NCI-H1417 treated with DMSO at 0.1 percent for 48 hours (cell line): Measurements from ENCODE around the gene CHD9.

Source experiments
- DNase-seq: peaks from one replicate; lab custom pipeline; 2025; lab: John Stamatoyannopoulos, UW

Gene CHD9

DNA sequence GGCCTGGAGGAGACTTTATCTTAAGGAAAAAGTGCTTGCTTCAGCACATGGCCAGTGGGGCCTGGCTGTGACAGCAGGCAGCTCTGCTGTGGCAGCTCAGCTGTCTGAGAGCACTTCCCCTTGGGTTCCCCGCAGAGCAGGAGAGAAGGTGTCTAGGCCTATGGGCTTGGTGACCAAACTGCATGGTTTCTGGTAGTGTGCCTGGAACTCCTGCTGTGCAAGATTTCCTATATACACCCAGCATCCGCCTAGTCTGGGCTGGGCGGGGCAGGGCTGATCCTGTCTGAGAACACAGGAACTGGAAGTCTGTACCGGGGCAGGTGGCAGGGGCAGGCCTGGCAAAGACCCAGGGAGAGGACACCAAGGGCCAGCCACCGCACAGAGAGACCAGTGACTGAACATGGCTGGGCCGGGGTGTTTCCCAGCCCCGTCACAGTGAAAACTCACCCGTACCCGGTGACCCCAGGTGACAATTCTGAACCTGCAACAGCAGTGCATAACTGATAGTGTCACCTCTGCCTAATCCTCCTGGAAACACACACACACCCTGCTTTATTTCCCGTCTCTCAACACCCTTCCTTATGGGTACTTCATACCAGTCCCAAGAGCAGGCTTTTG, 39.3 kb downstream of the CHD9 start:
- no peak for DNase-seq

DNA sequence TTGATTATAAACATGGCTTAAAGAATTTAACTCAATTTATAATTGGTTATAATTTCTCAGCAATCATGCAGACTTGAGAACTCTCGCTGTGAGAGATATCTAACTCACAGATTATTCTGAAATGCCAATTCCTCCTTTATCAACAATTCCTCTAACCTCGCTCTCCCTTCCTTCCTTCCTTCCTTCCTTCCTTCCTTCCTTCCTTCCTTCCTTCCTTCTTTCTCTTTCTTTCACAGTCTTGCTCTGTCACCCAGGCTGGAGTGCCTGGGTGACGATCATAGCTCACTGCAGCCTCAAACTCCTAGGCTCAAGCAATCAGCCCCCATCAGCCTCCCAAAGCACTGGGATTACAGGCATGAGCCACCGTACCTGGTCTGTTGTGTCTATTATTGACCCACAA, 42.4 kb downstream of the CHD9 start:
- no peak for DNase-seq

DNA sequence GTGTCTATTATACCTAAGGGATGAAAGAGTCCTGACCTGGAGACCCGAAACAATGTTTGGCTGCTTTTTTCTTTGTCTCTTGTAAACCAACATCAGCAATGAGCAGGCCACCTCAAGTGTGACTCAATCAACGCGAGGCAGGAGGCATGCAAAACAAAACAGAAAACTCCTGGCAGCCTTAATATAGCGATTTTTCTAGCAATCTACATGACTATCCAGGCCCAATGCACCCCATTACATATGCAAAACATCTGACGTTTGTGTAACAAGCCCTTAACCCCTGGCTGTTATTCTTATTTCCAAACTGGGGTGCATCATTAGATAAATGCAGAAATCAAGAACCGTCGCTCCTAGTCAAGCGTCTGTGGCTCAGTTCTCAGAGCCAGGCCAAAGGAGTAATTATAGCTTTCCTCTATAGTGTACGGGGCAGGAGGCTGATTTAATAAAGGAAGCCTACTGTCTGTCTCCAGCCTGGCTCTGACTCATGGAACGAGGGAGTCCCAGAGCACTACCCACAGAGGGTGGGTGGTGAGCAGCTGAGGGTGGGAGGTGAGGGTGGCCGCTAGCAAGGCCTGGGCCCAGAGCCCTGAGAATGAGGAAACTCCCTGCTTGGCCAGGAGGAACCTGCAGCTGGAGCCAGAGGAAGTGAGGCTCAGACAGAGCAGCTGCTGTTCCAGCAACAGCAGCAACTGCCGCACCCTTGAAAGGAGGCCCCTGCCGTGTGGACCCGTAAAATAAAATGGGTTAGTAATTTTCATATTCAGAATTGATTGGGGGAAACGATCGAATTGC, 43.9 kb downstream of the CHD9 start:
- peak; percentile 43 for DNase-seq

DNA sequence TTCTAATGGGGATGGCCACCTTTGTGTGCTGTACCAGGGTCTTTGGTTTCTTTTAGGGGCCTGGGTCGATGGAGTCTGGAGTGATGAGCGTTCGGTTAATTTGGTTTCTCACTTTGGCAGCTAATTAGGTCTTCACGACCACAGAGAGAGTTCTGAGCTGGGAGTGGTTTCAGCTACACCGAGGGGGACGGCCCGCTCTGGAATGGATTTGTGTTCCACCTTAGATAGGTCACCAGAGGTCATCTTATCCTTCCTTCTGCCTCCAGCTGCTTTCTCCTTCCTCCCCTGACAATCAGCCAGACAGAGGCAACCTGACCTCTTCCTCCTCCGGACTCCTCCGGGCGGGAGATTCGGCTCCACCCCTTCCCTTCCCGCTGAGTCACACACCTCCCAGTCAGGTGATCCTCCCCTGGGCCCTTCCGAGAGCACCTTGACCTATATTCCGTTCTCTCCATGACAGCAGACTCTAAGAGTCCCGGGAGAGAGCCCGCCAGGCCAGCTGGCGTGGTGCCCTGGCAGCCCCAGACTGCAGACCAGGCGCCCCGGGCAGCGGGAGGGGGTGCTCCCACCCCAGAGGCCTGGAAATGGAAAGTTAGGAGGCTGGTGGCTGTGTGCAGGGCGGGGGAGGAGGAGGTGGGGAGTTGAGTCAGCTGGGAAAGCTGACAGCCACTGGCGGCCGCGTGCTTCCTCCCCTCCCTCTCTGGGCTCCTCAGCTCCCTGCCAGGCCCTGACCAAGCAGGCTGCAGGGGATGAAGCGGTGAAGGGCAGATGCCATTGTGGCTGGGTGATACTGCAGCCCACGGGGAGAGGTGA, 44.7 kb downstream of the CHD9 start:
- peak; percentile 56 for DNase-seq

DNA sequence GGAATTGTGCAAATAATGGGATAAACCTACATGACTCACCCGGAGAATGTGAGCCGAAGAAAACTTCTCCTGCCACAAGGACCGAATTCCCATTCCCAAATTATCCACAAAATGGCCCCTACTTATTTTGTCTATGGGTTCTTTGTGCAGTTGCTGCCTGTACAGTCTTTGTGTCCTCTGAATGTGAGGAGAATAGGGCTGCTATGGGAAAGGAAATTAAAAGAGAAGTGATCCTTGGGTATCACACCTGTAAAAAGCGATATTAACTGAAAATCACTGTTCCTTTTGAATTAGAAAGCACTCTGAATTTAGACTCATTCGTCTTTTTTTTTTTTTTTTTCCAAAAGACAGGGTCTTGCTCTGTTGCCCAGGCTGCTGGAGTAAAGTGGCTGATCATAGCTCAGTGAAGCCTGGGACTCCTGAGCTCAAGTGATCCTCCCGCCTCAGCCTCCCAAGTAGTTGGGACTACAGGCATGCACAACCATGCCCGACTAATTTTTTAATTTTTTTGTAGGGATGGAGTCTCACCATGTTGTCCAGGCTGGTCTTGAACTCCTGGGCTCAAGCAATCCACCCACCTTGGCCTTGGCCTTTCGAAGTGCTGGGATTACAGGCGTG, 45.4 kb downstream of the CHD9 start:
- DNase-seq = no peak

DNA sequence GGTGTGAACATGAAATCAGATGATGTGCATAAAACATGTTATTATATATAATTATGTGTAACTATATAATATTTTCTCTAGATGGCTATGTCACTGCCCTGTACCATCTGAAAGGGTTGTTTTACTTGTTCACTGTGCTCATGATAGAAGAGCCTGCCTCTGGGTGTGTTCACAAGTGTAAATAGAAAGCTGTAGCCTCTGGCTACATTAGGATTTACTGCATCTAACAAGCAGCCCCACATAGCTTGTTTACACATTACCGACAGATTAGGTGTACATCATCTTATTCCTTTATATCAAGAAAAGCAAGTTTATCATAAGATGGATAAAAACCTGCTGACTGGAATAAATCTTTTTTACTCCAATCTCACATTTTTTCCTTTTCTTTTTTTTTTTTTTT, 46.1 kb downstream of the CHD9 start:
- DNase-seq = peak; percentile 7

DNA sequence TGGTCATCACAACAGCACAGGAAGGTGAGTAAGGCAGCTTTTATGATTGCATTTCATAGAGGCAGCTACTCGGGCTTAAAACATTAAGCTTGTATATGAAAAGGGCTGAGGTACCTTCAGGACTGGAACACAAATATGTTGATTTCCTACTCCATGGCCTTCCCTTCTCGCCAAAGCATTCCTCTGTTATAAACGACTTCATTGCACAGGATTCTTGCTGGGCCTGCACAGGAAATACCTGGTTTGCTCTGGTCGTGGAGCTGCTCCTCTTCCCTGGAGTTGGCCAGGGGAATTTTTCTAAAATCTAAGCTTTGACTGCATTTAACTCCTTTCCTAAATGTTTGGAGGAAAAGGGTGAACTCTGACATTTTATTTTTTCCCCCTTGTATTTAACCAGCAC, 49.0 kb downstream of the CHD9 start:
- no peak for DNase-seq

DNA sequence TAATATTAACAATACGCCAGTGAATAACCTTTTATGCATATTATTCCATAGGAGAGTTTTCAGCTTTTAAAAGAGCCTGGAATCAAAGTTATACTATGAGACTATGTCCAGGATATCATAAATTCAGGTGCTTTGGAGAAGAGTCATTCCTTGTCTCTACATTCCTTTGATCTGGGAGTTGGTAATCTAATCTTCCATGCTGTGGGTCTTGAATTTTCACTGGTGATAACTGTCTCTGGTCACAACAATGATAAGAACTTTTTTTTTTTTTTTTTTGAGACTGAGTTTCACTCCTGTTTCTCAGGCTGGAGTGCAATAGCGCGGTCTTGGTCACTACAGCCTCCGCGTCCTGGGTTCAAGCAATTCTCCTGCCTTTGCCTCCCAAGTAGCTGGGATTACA, 50.8 kb downstream of the CHD9 start:
- no peak for DNase-seq

DNA sequence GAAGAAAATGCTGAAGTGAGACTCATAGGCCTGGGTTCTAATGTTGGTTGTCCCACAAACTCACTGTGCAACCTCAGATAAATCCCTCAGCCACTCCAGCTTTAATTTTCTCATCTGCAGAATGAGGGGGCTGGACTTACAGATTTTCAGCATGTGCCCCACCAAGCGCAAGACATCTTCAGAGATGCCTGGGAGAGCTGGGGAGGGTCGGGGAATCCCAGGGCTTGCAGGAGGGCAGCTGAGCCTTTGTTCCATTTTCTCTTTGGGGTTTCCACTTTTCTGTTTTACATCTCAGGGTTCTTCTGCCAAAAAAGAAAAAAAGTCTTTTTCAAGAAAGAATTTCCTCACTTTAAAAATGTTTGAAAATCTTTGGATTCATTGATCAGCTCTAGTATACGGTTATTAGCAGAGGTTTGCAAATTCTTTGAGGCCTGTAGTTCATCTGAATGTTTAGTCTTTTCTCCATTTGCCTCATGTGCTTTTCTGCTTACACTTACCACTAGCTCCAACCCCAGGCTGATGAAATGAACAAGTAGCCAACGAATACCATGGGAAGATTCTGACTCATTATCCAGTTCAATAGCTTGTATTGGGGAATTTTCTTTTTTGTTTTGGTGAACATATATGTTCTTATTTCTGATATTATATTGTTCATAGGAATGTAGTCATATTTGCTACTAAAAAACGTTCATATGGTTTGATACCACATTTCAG, 56.4 kb downstream of the CHD9 start:
- no peak for DNase-seq

DNA sequence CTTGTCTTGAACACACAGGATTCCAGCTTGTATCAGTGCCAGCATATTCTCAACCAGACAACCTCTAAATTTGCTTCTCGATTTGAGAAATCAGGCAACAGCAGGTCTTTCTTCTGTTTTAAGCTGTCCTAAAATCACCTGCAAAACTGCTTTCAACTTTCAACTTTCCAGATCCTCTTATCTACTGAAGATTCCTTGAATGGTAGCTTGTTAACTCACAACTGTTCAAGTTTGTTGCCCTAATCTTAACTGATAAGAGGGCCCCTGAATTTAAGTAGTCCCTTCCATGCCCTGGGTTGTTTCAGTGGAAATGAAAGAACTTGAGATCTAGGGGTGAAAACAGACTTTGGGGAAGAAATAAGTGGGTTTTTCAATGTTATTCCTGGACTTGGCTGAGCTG, 57.2 kb downstream of the CHD9 start:
- no peak for DNase-seq

DNA sequence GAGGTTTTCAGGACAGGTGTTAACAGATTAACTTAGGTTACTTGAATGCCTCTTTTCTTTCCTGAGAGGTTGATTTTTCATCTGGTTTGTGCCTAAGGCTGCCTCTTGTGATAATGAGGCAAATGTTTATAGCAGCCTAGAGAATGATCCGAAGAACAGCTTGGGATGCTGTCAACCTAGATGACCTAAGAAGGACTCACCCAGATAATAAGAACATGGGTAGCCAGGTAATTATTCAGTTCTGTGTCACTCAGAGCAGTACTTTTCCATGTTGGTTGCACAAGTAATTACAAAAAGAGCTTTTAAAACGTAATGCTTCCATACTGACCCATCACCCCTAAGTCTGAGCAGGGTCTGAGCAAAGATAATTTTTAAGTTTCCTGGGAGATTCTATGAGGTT, 60.3 kb downstream of the CHD9 start:
- no peak for DNase-seq

DNA sequence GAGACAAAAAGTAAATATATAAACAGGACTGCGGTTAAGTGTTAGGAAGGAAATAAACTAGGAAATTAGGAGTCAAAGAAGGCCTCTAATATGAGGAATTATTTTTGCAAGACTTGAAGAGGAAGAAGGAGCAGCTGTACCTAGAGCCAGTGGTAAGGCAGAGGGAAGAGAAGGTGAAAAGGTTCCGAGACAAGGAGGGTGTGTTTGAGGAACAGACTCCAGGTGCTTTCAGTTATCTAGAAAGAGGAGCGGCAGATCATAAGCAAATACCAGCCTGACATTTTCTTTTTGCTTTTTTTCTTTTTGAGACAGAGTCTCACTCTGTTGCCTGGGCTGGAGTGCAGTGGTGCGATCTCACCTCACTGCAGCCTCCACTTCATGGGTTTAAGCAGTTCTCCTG, 61.0 kb downstream of the CHD9 start:
- no peak for DNase-seq

DNA sequence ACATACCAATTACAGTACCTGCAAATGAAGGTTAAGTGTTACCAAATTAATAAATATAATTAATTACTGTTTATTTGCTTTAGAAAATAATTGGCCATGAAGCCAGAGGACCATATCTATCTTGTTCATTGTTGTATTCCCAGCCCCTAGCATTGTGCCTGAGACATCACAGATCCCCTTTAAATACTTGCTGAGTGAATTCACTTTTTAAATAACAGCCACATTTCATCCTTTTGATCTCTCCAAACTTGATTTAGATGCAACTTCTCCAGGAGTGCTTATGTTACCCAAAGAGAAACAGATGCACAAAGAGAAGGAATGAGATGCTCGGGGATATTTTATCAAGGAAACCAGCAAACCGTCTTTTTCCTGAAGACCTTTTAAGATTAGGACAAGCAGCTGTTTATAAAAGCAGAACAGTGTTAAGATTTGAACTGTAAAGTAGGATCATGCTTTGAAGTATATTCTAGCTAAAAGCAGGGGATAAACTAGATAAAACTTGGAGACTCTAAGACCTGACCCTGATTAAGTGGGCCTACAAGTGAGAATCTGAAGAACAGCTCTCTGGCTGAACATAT, 66.3 kb downstream of the CHD9 start:
- no peak for DNase-seq

DNA sequence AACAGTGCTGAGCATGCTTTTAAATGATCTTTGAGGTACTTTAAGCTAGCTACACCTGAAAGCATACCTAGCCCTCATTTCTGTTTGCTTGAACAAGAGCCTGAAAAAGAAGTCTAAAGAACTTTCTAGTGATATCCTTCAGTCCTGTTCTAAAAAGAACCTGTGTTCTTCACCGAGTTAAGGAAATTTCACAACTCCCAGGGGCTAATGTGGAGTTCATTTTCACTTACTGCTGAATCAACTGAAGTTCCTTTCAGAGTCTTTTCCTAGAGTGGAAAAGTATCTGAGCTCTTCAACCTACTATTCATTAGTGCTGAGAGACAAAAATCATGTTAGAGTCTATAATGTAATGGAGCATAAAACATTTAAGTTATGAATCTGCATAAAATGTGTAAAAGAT, 66.9 kb downstream of the CHD9 start:
- no peak for DNase-seq

DNA sequence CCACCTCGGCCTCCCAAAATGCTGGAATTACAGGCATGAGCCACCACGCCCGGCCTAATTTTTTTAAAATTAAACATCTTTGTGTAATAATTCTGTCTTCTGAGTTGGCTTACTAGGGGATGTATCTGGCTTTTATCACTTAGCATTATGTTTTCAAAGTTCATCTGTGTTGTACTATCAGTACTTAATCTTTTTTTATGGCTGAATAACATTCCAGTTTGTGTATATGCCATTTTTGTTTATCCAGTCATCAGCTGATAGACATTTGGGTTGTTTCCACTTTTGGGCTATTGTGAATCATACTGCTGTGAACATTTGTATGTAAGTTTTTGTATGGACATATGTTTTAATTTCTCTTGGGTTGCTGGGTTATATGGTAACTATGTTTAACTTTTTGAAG, 69.0 kb downstream of the CHD9 start:
- DNase-seq = no peak

DNA sequence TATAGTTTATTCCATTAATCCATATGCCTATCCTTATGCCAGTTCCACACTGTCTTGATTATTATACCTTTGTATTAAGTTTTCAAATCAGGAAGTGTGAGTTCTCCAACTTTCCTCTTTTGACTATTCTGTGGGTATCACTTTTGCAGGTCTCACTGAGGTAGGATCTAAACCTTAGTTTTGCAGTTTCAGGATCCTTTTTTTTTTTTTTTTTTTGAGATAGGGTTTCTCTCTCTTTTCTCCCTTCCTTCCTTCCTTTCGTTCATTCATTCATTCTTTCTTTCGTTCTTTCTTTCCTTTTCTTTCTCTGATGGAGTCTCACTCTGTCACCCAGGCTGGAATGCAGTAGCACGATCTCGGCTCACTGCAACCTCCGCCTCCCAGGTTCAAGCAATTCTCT, 71.6 kb downstream of the CHD9 start:
- no peak for DNase-seq

DNA sequence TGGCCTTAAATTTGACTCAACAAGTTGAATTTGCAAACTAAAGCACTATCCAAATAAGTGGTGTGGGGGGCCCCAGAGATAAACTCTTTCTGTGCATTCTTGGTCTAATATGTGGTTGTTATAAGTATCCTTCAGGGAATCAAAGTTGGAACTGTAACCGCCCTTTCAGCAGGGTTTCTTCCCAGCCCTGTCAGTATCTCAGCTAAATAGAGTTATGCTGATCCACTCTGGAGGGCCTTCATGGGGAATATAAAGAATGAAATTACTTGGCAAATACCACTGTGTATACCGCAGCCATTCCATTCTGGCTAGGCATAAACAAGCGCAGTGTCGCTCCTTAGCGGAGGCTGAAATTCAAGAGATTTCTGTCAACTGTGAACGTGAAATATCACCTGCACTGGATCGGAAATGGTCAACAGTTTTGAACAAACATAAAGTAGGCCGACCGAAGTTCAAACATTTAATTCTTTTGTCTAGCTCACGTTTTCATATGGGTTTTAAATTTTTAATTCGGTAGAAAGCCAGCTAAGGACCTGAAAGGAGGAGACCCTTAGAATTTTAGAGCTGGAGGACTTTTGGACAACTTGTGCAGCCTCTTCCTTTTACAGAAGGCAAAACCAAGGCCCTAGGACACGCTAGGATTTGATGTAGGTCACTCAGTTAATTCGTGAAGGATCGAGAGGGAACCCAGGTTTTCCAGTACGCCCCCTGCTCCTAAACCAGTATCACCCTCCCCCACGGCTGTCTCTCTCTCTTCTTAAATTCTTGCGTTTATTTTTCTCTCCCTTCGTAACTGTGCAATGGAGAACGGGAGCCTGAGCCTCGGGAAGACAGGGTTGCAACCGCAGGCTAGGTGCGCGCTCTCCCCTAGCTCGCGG, 74.7 kb downstream of the CHD9 start:
- DNase-seq = no peak

DNA sequence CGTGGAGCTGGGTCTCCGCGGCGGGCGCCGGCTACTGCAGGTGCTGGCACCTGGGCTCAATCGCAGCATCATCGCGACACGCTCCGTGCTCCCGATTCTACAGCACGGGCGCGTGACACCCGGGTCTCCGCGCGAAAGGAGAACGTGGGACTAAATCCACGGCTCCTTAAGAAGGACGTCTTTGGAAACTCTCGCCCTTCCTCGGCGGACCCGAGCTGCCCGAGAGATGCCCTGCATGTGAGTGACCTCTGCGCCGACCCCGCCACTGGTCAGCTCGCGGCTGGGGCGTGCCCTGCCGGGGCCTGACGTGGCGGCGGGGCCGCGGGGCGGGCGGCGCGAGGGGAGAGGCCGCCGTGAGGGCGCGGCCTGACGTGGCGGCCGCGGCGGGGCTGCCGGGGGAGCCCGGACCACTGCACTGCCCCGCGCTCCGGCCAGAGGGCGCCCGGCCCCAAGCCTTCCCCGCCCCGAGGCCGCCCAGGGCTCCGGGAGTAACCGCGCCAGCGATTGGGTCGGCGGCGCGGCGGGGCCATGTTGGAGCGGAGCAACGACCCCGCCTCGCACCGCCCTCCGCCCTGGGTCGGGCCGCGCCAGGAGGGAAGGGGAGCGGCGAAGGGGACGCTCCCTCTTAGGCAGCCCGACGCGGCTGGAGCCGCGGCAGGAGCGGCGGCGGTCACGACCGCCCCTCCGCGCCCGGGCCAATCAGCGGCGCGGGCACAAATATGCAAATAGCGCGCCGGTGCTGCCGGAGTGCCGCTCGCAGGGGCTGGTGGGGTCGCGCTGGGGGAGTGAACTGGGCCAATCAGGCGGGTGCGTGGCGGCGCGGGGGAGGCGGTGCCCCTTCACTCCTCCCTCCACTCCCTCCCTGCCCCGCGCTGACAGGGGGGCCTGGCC, 75.6 kb downstream of the CHD9 start:
- DNase-seq = peak; percentile 46

DNA sequence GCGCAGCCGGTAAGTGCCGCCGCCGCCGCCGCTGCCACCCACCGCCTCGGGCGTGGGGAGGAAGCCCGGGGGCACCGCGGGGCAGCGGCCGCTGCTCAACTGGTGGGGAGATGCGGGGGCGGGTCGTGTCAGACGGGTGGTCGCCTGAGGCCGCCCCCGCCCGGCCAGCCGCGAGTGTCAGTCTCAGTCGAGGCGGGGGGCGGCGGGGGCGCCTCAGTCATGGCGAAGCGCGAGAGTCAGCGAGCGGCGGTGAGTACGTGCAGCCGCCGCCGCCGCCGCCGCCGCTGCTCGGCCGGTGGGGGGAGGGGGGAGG, 76.2 kb downstream of the CHD9 start:
- DNase-seq = no peak
